Measurements from ENCODE around the gene MAPK1IP1L. TPM values are rescaled to one million over a fixed set of nuclear protein-coding genes. Genes with fewer than 3 reads are reported as not detected.

MAPK1IP1L gene
- total RNA-seq, 2 donors from 2014 or later, result 57.0 to 113 TPM

DNA sequence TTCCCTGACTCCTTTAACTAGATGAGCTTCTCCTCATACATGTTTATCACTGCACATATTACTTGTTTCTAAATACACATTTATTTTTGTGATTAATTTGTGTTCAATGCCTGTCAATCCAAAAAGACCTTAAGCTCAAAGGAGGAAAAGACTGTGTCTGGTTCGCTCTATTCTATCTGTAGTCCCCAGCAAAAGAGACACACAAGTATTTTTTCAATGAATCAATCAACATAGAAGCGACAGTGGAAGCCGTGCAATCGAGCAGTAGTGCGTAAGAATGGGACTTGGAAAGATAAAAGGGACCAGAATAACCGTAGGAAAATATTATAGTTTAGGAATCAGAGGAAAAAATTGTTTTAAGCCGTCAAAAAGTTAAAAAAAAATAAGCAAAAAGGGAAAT, 25.5 kb upstream of the MAPK1IP1L start:
- H3K27ac ChIP-seq, result no peak overlapping the region
- no peaks in the 10 kb centered on the region for H3K9me3 ChIP-seq
- TF ChIP-seq, protein P1, sequence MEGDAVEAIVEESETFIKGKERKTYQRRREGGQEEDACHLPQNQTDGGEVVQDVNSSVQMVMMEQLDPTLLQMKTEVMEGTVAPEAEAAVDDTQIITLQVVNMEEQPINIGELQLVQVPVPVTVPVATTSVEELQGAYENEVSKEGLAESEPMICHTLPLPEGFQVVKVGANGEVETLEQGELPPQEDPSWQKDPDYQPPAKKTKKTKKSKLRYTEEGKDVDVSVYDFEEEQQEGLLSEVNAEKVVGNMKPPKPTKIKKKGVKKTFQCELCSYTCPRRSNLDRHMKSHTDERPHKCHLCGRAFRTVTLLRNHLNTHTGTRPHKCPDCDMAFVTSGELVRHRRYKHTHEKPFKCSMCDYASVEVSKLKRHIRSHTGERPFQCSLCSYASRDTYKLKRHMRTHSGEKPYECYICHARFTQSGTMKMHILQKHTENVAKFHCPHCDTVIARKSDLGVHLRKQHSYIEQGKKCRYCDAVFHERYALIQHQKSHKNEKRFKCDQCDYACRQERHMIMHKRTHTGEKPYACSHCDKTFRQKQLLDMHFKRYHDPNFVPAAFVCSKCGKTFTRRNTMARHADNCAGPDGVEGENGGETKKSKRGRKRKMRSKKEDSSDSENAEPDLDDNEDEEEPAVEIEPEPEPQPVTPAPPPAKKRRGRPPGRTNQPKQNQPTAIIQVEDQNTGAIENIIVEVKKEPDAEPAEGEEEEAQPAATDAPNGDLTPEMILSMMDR (IDR thresholded peaks at IDR 0.05), result no peak
- peaks cover 22 to 28% of the 10 kb centered on the region in 2 donors for H3K4me1 ChIP-seq (ENCODE audit: control insufficient read depth in 1 of 2, low read depth in 2 of 2)
- H3K4me3 ChIP-seq, result peak overlapping the region; percentile 91
- DNase-seq (ENCODE audit: low spot score) (no peak), ATAC-seq (ENCODE audit: insufficient number of reproducible peaks, low FRiP score, low read depth) (no peak)
- no peaks in the 10 kb centered on the region for H3K36me3 ChIP-seq
- H3K27me3 ChIP-seq (replicated peaks; ENCODE audit: insufficient read depth), result no peaks in the 10 kb centered on the region

DNA sequence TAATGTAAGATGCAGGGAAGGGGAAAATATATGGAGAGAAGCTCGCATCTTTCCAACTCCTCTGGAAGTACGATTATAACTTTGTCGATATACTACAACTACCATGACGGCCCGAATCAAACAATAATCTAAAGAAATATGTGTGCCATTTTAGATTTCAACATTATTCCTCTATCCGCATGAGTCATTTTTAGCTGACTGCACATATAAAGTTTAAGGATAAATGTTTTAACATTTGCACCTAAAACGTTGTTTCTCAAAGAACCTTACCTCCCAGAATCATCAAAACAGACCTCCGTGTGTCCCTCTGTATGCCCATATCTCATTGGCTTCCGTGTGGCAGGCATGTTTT, 25.0 kb upstream of the MAPK1IP1L start:
- TF ChIP-seq, protein P1 (IDR thresholded peaks at IDR 0.05), result no peak
- no peak for ATAC-seq (ENCODE audit: insufficient number of reproducible peaks, low FRiP score, low read depth)

DNA sequence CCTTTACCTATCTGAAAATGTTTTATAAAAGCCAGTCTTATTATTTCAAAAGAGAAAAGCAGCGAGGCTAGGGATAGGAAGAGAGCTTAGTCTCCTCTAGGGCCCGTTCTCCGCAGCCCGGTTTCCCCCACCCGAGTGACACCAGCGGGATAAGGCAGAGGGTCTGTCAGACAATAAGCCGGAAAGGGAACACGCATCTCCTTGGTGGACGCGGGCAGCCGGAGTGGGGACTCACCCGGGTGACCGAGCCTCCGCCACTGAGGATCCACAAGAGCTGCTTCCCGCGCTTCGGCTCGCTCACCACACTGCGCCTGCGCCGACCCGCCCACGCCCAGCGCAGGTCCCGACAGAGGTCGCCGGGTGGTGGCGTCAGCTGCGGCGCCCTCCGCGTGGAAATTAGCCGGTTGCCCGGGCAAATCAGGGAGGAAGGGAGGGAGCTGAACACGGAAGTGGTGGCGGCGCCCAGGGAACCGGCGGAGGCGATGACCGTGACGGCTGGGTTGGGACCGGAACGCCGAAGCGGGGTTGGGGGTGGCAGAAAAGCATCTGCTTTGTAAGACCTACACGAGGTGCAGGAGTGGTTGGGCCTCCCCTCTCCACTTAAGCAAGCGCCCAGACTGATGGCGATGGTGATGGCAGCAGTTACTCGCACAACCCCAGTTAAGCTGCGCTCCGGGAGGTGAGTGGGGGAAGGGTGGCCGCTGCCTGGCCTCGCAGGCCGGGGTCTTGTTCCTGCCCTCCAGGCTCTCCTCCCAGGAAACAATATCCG, 24.5 kb upstream of the MAPK1IP1L start, which contains the start of the genes SOCS4 and WDHD1:
SOCS4 (plus strand) TSS at position 444 of the 769 bp plus-strand sequence. CDS start 15,806 bp downstream, outside the sequence.
WDHD1 (minus strand) TSS at position 307 of the 769 bp plus-strand sequence. CDS start 312 bp downstream, outside the sequence.
- ATAC-seq (ENCODE audit: insufficient number of reproducible peaks, low FRiP score, low read depth), result peak; percentile 98
- H3K27ac ChIP-seq, result peak within 1 kb of the TSS; percentile 79 to 85
- TF ChIP-seq, protein P1 (IDR thresholded peaks at IDR 0.05), result no peak
- H3K4me1 ChIP-seq (ENCODE audit: control insufficient read depth in 1 of 2, low read depth in 2 of 2), result peaks cover 27 to 28% of the 10 kb centered on the region in 2 donors
- H3K9me3 ChIP-seq, result no peaks in the 10 kb centered on the region
- peak within 1 kb of the TSS; percentile 91 for H3K4me3 ChIP-seq
- DNase-seq (ENCODE audit: low spot score), result peak; percentile 75
- H3K27me3 ChIP-seq (replicated peaks; ENCODE audit: insufficient read depth), result no peaks in the 10 kb centered on the region
- H3K36me3 ChIP-seq, result no peaks in the 10 kb centered on the region

More for the DNA sequence above, 25.0 kb upstream of the MAPK1IP1L start:
- Histone ChIP-seq H3K4me1 (ENCODE audit: control insufficient read depth in 1 of 2, low read depth in 2 of 2) (peaks cover 25 to 28% of the 10 kb centered on the region in 2 donors), H3K27ac (peak overlapping the region in 1 of 2 donors; percentile 85), H3K9me3 (no peaks in the 10 kb centered on the region), H3K36me3 (no peaks in the 10 kb centered on the region), H3K4me3 (peak overlapping the region; percentile 91), H3K27me3 (replicated peaks; ENCODE audit: insufficient read depth) (no peaks in the 10 kb centered on the region)
- DNase-seq (ENCODE audit: low spot score), result no peak

DNA sequence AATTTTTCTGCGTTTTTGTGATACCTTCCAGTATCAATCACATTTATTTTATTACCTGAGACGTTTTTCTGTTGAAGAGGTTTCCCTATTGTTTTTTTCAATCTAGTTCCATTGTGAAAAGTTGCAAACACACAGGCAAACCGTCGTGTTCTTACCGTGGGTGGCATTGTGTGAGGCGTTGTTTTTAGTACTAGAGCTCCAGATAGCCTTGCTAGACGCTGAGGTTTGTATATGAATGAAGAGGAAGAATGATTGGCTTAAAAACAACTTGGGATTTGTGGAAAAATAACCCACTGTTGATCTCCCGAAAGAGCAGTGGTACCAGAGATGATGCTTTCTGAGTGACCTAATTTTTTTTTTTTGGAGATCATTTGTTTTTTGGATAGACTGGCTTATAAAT, 23.4 kb upstream of the MAPK1IP1L start:
- Histone ChIP-seq H3K36me3 (no peaks in the 10 kb centered on the region), H3K4me3 (peak overlapping the region; percentile 91), H3K4me1 (ENCODE audit: control insufficient read depth in 1 of 2, low read depth in 2 of 2) (peaks cover 27 to 28% of the 10 kb centered on the region in 2 donors), H3K9me3 (no peaks in the 10 kb centered on the region), H3K27ac (no peak overlapping the region), H3K27me3 (replicated peaks; ENCODE audit: insufficient read depth) (no peaks in the 10 kb centered on the region)
- TF ChIP-seq, protein P1 (IDR thresholded peaks at IDR 0.05), result no peak
- ATAC-seq (ENCODE audit: insufficient number of reproducible peaks, low FRiP score, low read depth) (no peak), DNase-seq (ENCODE audit: low spot score) (no peak)

DNA sequence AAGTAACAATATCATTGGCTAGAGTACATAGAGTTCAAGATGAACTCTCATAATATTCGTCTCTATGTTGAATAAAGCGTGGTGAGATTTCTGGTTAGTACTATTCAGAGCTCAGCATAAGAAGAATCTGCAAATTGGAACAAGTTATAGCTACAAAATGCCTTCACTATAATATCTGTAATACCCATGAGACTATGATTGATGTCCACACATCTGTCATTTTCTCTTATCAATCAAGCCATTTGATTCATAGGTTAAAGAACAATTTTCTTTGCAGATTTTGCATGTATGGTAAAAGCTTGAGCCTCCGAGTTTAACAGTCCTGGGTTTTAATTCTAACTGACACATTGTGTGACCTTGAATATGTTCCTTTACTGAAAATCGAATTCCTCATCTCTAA, 23.0 kb upstream of the MAPK1IP1L start:
- H3K27me3 ChIP-seq (replicated peaks; ENCODE audit: insufficient read depth), result no peaks in the 10 kb centered on the region
- no peak overlapping the region for H3K27ac ChIP-seq
- no peaks in the 10 kb centered on the region for H3K9me3 ChIP-seq
- H3K36me3 ChIP-seq, result no peaks in the 10 kb centered on the region
- TF ChIP-seq, protein P1 (IDR thresholded peaks at IDR 0.05), result no peak
- peaks cover 27 to 28% of the 10 kb centered on the region in 2 donors for H3K4me1 ChIP-seq (ENCODE audit: control insufficient read depth in 1 of 2, low read depth in 2 of 2)
- ATAC-seq (ENCODE audit: insufficient number of reproducible peaks, low FRiP score, low read depth) (no peak), DNase-seq (ENCODE audit: low spot score) (no peak)
- H3K4me3 ChIP-seq, result peak overlapping the region; percentile 91

Measured in thoracic aorta (tissue), 2 donors.